ENCODE data around the gene HPS4.

DNA sequence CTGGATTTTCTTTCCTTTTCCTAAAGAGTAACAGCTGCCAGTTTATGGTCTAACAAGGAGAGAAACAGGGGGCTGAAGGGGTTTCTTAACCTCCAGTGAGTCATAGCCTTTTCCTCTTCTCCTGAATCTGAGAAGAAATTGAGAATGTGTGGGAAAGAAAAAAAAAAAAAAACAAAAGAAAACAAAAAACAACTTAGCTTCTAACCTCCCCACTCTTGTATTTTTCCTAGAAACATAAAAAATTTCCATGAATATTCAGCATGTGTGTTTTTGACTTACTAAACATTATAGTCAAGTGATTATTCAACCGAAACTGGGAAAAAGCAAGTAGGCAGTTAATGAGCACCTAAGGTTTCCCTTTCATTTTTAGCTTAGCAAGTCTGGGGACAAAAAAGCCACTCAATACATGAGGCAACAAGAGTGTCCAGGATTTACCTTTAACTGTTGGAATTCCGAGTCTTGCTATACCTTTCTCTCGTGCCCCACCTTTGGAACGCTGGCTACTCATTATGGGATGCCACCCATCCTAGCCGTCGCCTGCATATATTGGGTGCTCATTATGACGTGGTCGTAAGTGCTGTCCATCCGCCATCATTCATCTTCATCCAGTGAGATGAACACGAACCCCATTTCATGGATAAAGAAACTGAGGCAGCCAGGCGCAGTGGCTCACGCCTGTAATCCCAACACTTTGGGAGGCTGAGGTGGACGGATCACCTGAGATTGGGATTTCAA is 52.2 kb downstream of the HPS4 start:
- TF ChIP-seq, protein P1, sequence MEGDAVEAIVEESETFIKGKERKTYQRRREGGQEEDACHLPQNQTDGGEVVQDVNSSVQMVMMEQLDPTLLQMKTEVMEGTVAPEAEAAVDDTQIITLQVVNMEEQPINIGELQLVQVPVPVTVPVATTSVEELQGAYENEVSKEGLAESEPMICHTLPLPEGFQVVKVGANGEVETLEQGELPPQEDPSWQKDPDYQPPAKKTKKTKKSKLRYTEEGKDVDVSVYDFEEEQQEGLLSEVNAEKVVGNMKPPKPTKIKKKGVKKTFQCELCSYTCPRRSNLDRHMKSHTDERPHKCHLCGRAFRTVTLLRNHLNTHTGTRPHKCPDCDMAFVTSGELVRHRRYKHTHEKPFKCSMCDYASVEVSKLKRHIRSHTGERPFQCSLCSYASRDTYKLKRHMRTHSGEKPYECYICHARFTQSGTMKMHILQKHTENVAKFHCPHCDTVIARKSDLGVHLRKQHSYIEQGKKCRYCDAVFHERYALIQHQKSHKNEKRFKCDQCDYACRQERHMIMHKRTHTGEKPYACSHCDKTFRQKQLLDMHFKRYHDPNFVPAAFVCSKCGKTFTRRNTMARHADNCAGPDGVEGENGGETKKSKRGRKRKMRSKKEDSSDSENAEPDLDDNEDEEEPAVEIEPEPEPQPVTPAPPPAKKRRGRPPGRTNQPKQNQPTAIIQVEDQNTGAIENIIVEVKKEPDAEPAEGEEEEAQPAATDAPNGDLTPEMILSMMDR (conservative IDR thresholded peaks at IDR 0.05; ENCODE audit: low read length), result no peak
- no peak for TF ChIP-seq EZH2phosphoT487 (IDR thresholded peaks at IDR 0.05; ENCODE audit: borderline replicate concordance, low read depth, low read length)
